Measurements from ENCODE around the gene MSRB1.

DNA sequence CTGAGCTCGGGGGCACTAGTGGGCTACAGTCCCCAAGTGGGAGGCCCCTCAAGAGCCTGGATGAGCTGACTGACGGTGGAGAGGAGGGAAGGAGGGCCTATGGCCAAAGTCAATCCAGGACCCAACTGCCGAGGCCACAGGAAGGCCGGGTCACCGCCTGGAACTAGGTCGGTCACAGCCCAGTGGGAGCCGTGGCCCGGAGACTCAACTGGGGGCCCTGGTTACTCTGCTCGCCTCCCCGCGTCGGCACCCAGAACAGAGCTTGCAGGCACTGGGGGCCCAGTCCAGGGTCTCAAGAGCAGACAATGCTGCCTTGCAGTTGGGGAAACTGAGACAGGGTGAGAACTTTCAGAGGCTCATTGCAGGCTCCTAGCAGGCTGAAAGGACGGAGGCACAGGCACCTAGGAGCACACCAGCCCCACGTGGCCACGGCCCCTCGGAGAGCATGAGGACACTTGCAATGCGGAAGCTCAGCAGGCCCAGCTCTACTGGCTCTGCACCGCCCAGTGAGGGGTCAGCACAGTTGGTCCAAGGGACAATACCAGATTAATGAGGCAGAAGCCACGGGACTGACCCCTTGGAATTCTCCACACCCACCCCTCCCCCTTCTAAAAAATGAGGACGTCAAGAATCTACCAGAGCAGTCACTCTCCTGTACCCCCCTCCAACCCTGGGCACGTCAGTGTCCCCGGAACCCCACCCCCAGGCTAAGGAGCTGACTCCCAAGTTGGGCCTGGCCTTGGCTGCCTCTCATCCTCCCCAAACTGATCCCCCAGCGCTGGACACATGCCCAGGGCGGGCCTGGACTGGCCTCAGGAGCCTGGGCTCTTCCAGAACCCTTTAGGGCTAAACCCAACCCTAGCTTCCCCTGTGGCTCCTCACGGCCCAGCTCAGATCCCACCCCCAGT lies 27.0 kb downstream of the MSRB1 start:
- TF ChIP-seq, protein P1, sequence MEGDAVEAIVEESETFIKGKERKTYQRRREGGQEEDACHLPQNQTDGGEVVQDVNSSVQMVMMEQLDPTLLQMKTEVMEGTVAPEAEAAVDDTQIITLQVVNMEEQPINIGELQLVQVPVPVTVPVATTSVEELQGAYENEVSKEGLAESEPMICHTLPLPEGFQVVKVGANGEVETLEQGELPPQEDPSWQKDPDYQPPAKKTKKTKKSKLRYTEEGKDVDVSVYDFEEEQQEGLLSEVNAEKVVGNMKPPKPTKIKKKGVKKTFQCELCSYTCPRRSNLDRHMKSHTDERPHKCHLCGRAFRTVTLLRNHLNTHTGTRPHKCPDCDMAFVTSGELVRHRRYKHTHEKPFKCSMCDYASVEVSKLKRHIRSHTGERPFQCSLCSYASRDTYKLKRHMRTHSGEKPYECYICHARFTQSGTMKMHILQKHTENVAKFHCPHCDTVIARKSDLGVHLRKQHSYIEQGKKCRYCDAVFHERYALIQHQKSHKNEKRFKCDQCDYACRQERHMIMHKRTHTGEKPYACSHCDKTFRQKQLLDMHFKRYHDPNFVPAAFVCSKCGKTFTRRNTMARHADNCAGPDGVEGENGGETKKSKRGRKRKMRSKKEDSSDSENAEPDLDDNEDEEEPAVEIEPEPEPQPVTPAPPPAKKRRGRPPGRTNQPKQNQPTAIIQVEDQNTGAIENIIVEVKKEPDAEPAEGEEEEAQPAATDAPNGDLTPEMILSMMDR (IDR thresholded peaks at IDR 0.05): no peak
- no peak for TF ChIP-seq POLR2A (IDR thresholded peaks at IDR 0.05)

Data from sigmoid colon (tissue), 3 donors.